Stimulated activated CD8-positive, alpha-beta memory T cell treated with anti-CD3 and anti-CD28 coated beads, Interleukin-4, amount 100 ng/mL, for 24 hours (primary cell): Measurements from ENCODE around the gene GOLGA1.

Experiments used
- DNase-seq: peaks from one replicate; pipeline ENCODE4 v3.0.0-alpha.2; 2020; ENCODE audit warnings: low read depth

GOLGA1 gene

GRCh38 chr9:124835026-124835557 is 105.8 kb downstream of the GOLGA1 start:
- no peak for DNase-seq

GRCh38 chr9:124834591-124834990 is 106.3 kb downstream of the GOLGA1 start:
- DNase-seq: no peak

GRCh38 chr9:124831642-124832364 is 109.1 kb downstream of the GOLGA1 start:
- no peak for DNase-seq

GRCh38 chr9:124830593-124830992 is 110.3 kb downstream of the GOLGA1 start:
- no peak for DNase-seq

GRCh38 chr9:124829334-124829669 is 111.6 kb downstream of the GOLGA1 start:
- no peak for DNase-seq

- no peak for DNase-seq
Observed at GRCh38 chr9:124828489-124829333, 112.2 kb downstream of the GOLGA1 start.
